A549 (cell line): ENCODE data around the gene TRMT2A. TPM values are rescaled to one million over a fixed set of nuclear protein-coding genes. Genes with fewer than 3 reads are reported as not detected.

ENCODE experiments used
- ATAC-seq, 2 experiments: fragments of 200-7000 bp in 1 of 2; fragments of >200 bp in 1 of 2; cut with Nextera tagmentation in 1 of 2; cut with Tn5 transposase in 1 of 2; 3 replicates each; pipeline versions ENCODE4 v1.8.0 to v1.9.1; 2018 to 2020; ENCODE audit warnings: mild to moderate bottlenecking in 1 of 2, moderate library complexity in 1 of 2
- CTCF ChIA-PET: fragments of 300-600 bp; sonication (Branson Sonifier 250); formaldehyde crosslinking; extraction: SDS; loops from one replicate; lab custom pipeline; 2021; ENCODE audit warnings: antibody characterized with exemption, inconsistent platforms; lab: Yijun Ruan, JAX
- POLR2A ChIA-PET: fragments of 350-600 bp; formaldehyde crosslinking; extraction: SDS; loops from one replicate; lab custom pipeline; 2021; ENCODE audit warnings: antibody characterized with exemption, inconsistent platforms; lab: Yijun Ruan, JAX
- DNase-seq, 2 experiments: peaks; one replicate each; pipeline versions ENCODE4 v3.0.0 to v3.0.0-alpha.2; 2011 to 2016; ENCODE audit warnings: low read depth in 1 of 2, low spot score in 1 of 2
- FAIRE-seq: peaks from 2 replicates; lab custom pipeline; 2011; peaks lifted over from hg19 to GRCh38; lab: Jason Lieb, UNC
- H3K27ac ChIP-seq, 2 experiments: fragments of >200 bp; sonication (Bioruptor Twin); formaldehyde crosslinking; 3 replicates each; pipeline ENCODE4 v1.5.1; 2016 to 2017
- H3K4me1 ChIP-seq: fragments of >200 bp; sonication (Bioruptor Twin); formaldehyde crosslinking; 3 replicates; pipeline ENCODE4 v1.6.1; 2016
- H3K4me2 ChIP-seq: fragments of >200 bp; sonication (Bioruptor Twin); formaldehyde crosslinking; 3 replicates; pipeline ENCODE4 v1.6.1; 2016
- H3K4me3 ChIP-seq: fragments of >200 bp; sonication (Bioruptor Twin); formaldehyde crosslinking; 3 replicates; pipeline ENCODE4 v1.5.1; 2016
- H3K9me3 ChIP-seq: fragments of >200 bp; sonication (Bioruptor Twin); formaldehyde crosslinking; 3 replicates; pipeline ENCODE4 v1.6.1; 2016
- CBX8 ChIP-seq: fragments of 200-600 bp; sonication (generic); IDR thresholded peaks from 2 replicates; pipeline ENCODE4 v1.6.1; 2016
- CEBPB ChIP-seq, 2 experiments: fragments of >200 bp in 1 of 2; sonication (Bioruptor Twin) in 1 of 2; formaldehyde crosslinking in 1 of 2; IDR thresholded peaks; 2 replicates each; pipeline ENCODE4 v1.6.1; 2012 to 2016
- CHD2 ChIP-seq: fragments of 150-350 bp; IDR thresholded peaks from 2 replicates; pipeline ENCODE4 v1.6.1; 2014; ENCODE audit warnings: low read length; ENCODE audit not compliant: partially characterized antibody
- EHF ChIP-seq: fragments of 250-450 bp; sonication (Bioruptor Pico); IDR thresholded peaks from 2 replicates; pipeline ENCODE4 v1.5.0; 2020; ENCODE audit warnings: mild to moderate bottlenecking
- EP300 ChIP-seq, 2 experiments: fragments of >200 bp; sonication (Bioruptor Twin); formaldehyde crosslinking; IDR thresholded peaks; 2 replicates in 1 of 2; 3 replicates in 1 of 2; pipeline ENCODE4 v1.6.1; 2016 to 2017
- FOSL2 ChIP-seq, 2 experiments: fragments of 450-650 bp in 1 of 2; fragments of >200 bp in 1 of 2; sonication (Bioruptor Twin) in 1 of 2; formaldehyde crosslinking; IDR thresholded peaks; 2 replicates each; pipeline versions ENCODE4 v1.5.0 to v1.6.1; 2016 to 2020; ENCODE audit warnings: mild to moderate bottlenecking in 1 of 2, moderate library complexity in 1 of 2
- FOXS1 ChIP-seq: fragments of 250-450 bp; sonication (Bioruptor Pico); IDR thresholded peaks from 2 replicates; pipeline ENCODE4 v1.5.0; 2020; ENCODE audit warnings: mild to moderate bottlenecking, moderate library complexity
- GATA3 ChIP-seq: IDR thresholded peaks from 2 replicates; pipeline ENCODE4 v1.6.1; 2012; ENCODE audit warnings: borderline replicate concordance
- HDAC2 ChIP-seq: fragments of 200-600 bp; sonication (generic); IDR thresholded peaks from 2 replicates; pipeline ENCODE4 v1.6.1; 2016
- HEYL ChIP-seq: fragments of 250-450 bp; sonication (Bioruptor Pico); IDR thresholded peaks from 2 replicates; pipeline ENCODE4 v1.8.0; 2021; ENCODE audit warnings: mild to moderate bottlenecking, moderate library complexity
- HOXA7 ChIP-seq: fragments of 250-450 bp; sonication (Bioruptor Pico); IDR thresholded peaks from 2 replicates; pipeline ENCODE4 v1.5.0; 2020; ENCODE audit warnings: mild to moderate bottlenecking, moderate library complexity
- JUN ChIP-seq, 2 experiments: fragments of >200 bp; sonication (Bioruptor Twin); formaldehyde crosslinking; IDR thresholded peaks; 2 replicates in 1 of 2; 3 replicates in 1 of 2; pipeline ENCODE4 v1.6.1; 2016 to 2017
- KDM1A ChIP-seq: fragments of 200-600 bp; sonication (generic); IDR thresholded peaks from 2 replicates; pipeline ENCODE4 v1.6.1; 2016; ENCODE audit warnings: low read depth, mild to moderate bottlenecking
- KDM5A ChIP-seq: fragments of 200-600 bp; sonication (generic); IDR thresholded peaks from 2 replicates; pipeline ENCODE4 v1.6.1; 2016; ENCODE audit warnings: antibody characterized with exemption, mild to moderate bottlenecking
- MAFK ChIP-seq: fragments of 450-650 bp; IDR thresholded peaks from 2 replicates; pipeline ENCODE4 v1.6.1; 2014; ENCODE audit not compliant: partially characterized antibody
- MAZ ChIP-seq: fragments of 150-350 bp; IDR thresholded peaks from 2 replicates; pipeline ENCODE4 v1.6.1; 2014; ENCODE audit warnings: antibody characterized with exemption, low read depth, low read length, borderline replicate concordance
- NR3C1 ChIP-seq: fragments of >200 bp; sonication (Bioruptor Twin); formaldehyde crosslinking; IDR thresholded peaks from 3 replicates; pipeline ENCODE4 v1.6.1; 2017
- PBX3 ChIP-seq: IDR thresholded peaks from 2 replicates; pipeline ENCODE4 v1.6.1; 2012
- PHF8 ChIP-seq: fragments of 200-600 bp; sonication (generic); IDR thresholded peaks from 2 replicates; pipeline ENCODE4 v1.6.1; 2016; ENCODE audit warnings: low read depth, mild to moderate bottlenecking, antibody characterized with exemption, moderate library complexity, borderline replicate concordance
- RAD21 ChIP-seq, 2 experiments: fragments of >200 bp in 1 of 2; sonication (Bioruptor Twin) in 1 of 2; formaldehyde crosslinking in 1 of 2; IDR thresholded peaks in 1 of 2; conservative IDR thresholded peaks in 1 of 2; 2 replicates in 1 of 2; 3 replicates in 1 of 2; pipeline ENCODE4 v1.6.1; 2012 to 2018; ENCODE audit warnings: inconsistent platforms in 1 of 2
- RFX5 ChIP-seq: fragments of 450-650 bp; IDR thresholded peaks from 2 replicates; pipeline ENCODE4 v1.7.1; 2014; ENCODE audit warnings: antibody characterized with exemption, mild to moderate bottlenecking, moderate library complexity
- RNF2 ChIP-seq: fragments of 200-600 bp; sonication (generic); IDR thresholded peaks from 2 replicates; pipeline ENCODE4 v1.6.1; 2016; ENCODE audit warnings: low read depth, mild to moderate bottlenecking, antibody characterized with exemption, moderate library complexity, borderline replicate concordance
- SREBF2 ChIP-seq: fragments of 450-650 bp; IDR thresholded peaks from 2 replicates; pipeline ENCODE4 v1.6.1; 2014; ENCODE audit warnings: mild to moderate bottlenecking, moderate library complexity
- TFCP2L1 ChIP-seq: fragments of 250-450 bp; sonication (Bioruptor Pico); IDR thresholded peaks from 2 replicates; pipeline ENCODE4 v1.5.0; 2021; ENCODE audit warnings: mild to moderate bottlenecking
- TP53 ChIP-seq: fragments of 250-450 bp; sonication (Bioruptor Pico); IDR thresholded peaks from 2 replicates; pipeline ENCODE4 v1.5.0; 2021; ENCODE audit warnings: mild to moderate bottlenecking, moderate library complexity
- ZC3H11A ChIP-seq: fragments of 450-650 bp; IDR thresholded peaks from 2 replicates; pipeline ENCODE4 v1.6.1; 2014; ENCODE audit warnings: antibody characterized with exemption, mild to moderate bottlenecking
- ZFP36 ChIP-seq: fragments of 450-650 bp; IDR thresholded peaks from 2 replicates; pipeline ENCODE4 v1.6.1; 2014; ENCODE audit warnings: borderline replicate concordance; ENCODE audit not compliant: partially characterized antibody
- ZNF302 ChIP-seq: fragments of 250-450 bp; sonication (Bioruptor Pico); IDR thresholded peaks from 2 replicates; pipeline ENCODE4 v1.9.0; 2021; ENCODE audit warnings: inconsistent platforms, mild to moderate bottlenecking, moderate library complexity
- ZSCAN20 ChIP-seq: fragments of 250-450 bp; sonication (Bioruptor Pico); IDR thresholded peaks from 2 replicates; pipeline ENCODE4 v1.8.0; 2022; ENCODE audit warnings: mild to moderate bottlenecking, moderate library complexity
- WGBS: methylation state at CpG from one replicate; pipeline ENCODE4 v1.1.6; 2017; ENCODE audit errors: missing lambda C conversion rate; 5-methylcytosine and 5-hydroxymethylcytosine counted together
- polyA plus RNA-seq, 4 experiments: library from polyadenylated mRNA; depleted of rRNA in 3 of 4; stranded (reverse); fragments of >200 nt; fragmentation: RNase III in 1 of 4; extraction: RNeasy Plus Mini Kit Qiagen cat#74134 plus additional on column Dnase treatment in 1 of 4; gene quantifications; 2 replicates in 3 of 4; 3 replicates in 1 of 4; pipeline ENCODE4 v1.2.3, GENCODE V29; 2011 to 2017
- TF ChIP-seq, protein P1 (sequence below): fragments of 150-350 bp; IDR thresholded peaks from 2 replicates; pipeline ENCODE4 v1.6.1; 2014; ENCODE audit warnings: low read depth, mild to moderate bottlenecking, low read length
- TF ChIP-seq, protein P2 (sequence below): fragments of 450-650 bp; IDR thresholded peaks from 2 replicates; pipeline ENCODE4 v1.6.1; 2014; ENCODE audit warnings: antibody characterized with exemption

The TRMT2A gene
- polyA plus RNA-seq, 2 of the 4 experiments (the other 2 are of a cell fraction): 12.3 to 28.8 TPM

DNA sequence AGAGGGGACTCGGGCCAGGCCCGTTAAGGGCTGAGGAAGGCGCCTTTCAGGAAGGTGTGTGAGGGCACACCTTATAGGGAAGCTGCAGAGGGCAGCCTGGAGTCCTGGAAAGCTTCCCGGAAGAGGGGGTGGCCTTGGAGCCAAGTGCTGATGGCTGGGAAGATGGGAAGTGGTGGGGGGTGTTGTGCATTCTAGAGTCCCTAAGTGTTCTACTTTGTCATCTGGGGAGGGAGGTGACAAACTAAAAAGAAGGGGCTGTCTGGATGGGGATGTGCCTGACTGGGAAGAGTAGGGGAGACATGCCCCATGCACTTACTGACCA, 21.4 kb upstream of the TRMT2A start:
- WGBS: 75% methylated on average over 4 of the region's 4 CpGs
- no peak for TF ChIP-seq NR3C1
- TF ChIP-seq HDAC2: no peak
- Histone ChIP-seq H3K9me3 (no peaks in the 10 kb centered on the region), H3K4me2 (no peak overlapping the region), H3K27ac (no peak overlapping the region), H3K4me1 (no peaks in the 10 kb centered on the region; the same call in 2 of the 3 replicates), H3K4me3 (no peak overlapping the region)
- CTCF ChIA-PET: interaction anchor here (1.5 to 1.6 kb wide), 2 partner anchors 9 to 19 kb away, joined by 4 read pairs; no protein-coding TSS in a partner anchor
- no peak for DNase-seq
- FAIRE-seq: no peak
- ATAC-seq: no peak; a peak in 1 of 6 replicates
- POLR2A ChIA-PET: no interaction called here

DNA sequence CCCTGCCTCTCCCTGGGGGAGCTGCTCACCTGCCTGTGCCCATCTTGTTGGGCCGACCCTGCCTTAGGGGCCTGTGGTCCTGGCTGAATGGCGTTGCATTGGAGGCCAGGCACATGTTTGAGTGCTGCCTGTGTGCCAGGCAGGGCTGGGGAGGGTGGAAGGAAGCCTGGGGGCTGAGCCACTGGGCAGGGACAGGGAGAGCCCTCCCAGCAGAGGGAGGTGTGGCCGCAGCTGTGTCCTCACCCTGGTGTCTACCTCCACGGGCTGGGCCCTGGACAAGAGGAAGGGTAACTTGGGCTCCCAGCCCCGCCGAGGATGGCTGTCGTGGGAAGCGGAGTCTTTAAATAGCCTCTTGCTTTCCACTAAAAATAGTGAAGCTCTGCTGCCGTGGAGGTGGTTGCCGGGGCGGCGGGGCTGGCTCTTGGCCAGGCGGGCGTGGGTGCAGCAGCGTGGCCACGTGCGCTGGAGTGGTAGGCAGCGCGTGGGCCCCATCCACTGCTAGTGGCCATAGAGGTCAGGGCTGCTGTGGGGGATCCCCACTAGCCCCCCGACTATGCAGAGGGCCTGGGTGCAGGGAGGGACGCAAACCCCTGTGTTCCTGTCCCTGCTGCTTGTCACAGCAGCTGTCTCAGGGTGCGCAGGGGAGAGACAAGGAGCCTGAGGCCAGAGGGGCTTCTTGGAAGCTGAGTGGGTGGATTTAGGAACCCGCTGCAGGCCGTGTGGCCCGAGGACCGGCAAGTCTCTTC, 20.8 kb upstream of the TRMT2A start:
- Histone ChIP-seq H3K4me2 (no peak overlapping the region), H3K9me3 (no peaks in the 10 kb centered on the region), H3K27ac (no peak overlapping the region), H3K4me3 (no peak overlapping the region), H3K4me1 (peaks cover 4% of the 10 kb centered on the region; the same call in 1 of the 3 replicates)
- DNase-seq (no peak), ATAC-seq (no peak), FAIRE-seq (no peak)
- 86% methylated on average over 11 of the region's 26 CpGs for WGBS
- ChIA-PET POLR2A (no interaction called here), CTCF (interaction anchor here (1.5 to 1.6 kb wide), 2 partner anchors 9 to 19 kb away, joined by 4 read pairs; no protein-coding TSS in a partner anchor)
- TF ChIP-seq ZSCAN20: no peak
- no peak for TF ChIP-seq ZFP36
- no peak for TF ChIP-seq KDM5A
- no peak for TF ChIP-seq CEBPB (IDR thresholded peaks at IDR 0.05)
- TF ChIP-seq JUN (IDR thresholded peaks at IDR 0.05): no peak
- TF ChIP-seq PHF8: no peak
- no peak for TF ChIP-seq ZNF302 (CRISPR knock-in tag)
- TF ChIP-seq TP53: no peak

DNA sequence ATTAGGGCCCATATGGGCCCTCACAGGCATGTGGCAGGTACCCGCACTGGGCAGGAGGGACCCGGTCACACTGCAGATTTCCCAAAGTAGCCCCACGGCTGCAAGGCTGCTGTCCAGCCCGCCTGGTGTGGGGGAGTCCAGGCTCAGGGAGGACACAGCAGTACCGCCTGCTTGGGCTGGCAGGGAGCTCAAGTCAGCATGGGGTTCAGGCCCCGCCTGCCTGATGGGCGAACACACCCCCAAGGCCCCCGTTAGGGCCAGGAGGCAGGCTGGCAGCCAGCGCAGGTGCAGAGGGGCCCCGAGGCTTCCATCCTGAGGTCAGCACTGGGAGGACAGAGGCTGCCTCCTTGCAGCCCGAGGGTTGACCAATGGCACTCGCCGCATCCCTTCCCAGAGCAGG, 20.1 kb upstream of the TRMT2A start:
- H3K27ac ChIP-seq: no peak overlapping the region
- FAIRE-seq: no peak

DNA sequence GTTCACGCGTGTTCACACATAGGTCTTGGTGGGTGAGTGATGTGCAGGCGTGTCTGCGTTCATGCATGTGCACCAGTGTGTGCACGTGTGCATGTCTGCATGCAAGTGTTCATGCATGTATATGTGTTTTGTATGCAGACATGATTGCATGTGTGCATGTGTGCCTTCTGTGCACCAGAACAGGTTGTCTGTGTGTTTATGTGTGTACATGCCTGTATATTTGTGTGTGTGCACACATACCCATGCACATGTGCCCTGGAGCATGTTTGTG, 19.5 kb upstream of the TRMT2A start:
- no peak overlapping the region for H3K4me2 ChIP-seq
- no peak overlapping the region for H3K4me3 ChIP-seq
- ATAC-seq (no peak), FAIRE-seq (no peak), DNase-seq (no peak)
- POLR2A ChIA-PET: no interaction called here
- H3K9me3 ChIP-seq: no peaks in the 10 kb centered on the region
- WGBS: 92% methylated on average over 5 of the region's 5 CpGs
- no peak overlapping the region for H3K27ac ChIP-seq
- CTCF ChIA-PET: interaction anchor here (1.4 kb wide), 1 partner anchor 20 kb away, joined by 3 read pairs; no protein-coding TSS in a partner anchor
- peaks cover 7% of the 10 kb centered on the region; the same call in 1 of the 3 replicates for H3K4me1 ChIP-seq
- no peak for TF ChIP-seq PHF8
- TF ChIP-seq FOSL2 (IDR thresholded peaks at IDR 0.05): no peak
- no peak for TF ChIP-seq FOSL2 (CRISPR knock-in tag; IDR thresholded peaks at IDR 0.05)
- TF ChIP-seq CHD2: no peak
- no peak for TF ChIP-seq ZSCAN20
- no peak for TF ChIP-seq SREBF2
- TF ChIP-seq JUN (IDR thresholded peaks at IDR 0.05): no peak
- no peak for TF ChIP-seq ZNF302 (CRISPR knock-in tag)
- no peak for TF ChIP-seq KDM1A
- no peak for TF ChIP-seq RNF2
- no peak for TF ChIP-seq PBX3
- TF ChIP-seq, protein P1, sequence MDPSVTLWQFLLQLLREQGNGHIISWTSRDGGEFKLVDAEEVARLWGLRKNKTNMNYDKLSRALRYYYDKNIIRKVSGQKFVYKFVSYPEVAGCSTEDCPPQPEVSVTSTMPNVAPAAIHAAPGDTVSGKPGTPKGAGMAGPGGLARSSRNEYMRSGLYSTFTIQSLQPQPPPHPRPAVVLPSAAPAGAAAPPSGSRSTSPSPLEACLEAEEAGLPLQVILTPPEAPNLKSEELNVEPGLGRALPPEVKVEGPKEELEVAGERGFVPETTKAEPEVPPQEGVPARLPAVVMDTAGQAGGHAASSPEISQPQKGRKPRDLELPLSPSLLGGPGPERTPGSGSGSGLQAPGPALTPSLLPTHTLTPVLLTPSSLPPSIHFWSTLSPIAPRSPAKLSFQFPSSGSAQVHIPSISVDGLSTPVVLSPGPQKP: no peak
- no peak for TF ChIP-seq FOXS1
- no peak for TF ChIP-seq EHF (CRISPR knock-in tag)
- no peak for TF ChIP-seq KDM5A
- no peak for TF ChIP-seq EP300 (IDR thresholded peaks at IDR 0.05)
- TF ChIP-seq RFX5: no peak
- TF ChIP-seq TP53: no peak
- no peak for TF ChIP-seq TFCP2L1 (CRISPR knock-in tag)

More for the DNA sequence above, 20.1 kb upstream of the TRMT2A start:
- H3K4me1 ChIP-seq: peaks cover 7% of the 10 kb centered on the region; the same call in 1 of the 3 replicates
- DNase-seq: no peak
- CTCF ChIA-PET: interaction anchor here (1.4 to 1.5 kb wide), 2 partner anchors 19 to 20 kb away, joined by 3 to 4 read pairs; no protein-coding TSS in a partner anchor
- ATAC-seq: no peak
- WGBS: 87% methylated on average over 3 of the region's 13 CpGs
- TF ChIP-seq FOXS1 (no peak), KDM5A (no peak), CBX8 (no peak), HOXA7 (CRISPR knock-in tag) (no peak), RFX5 (no peak), HEYL (CRISPR knock-in tag) (no peak), GATA3 (no peak), HDAC2 (no peak), KDM1A (no peak), MAFK (no peak), SREBF2 (no peak), RAD21 (conservative IDR thresholded peaks at IDR 0.05 in 1 of 2, IDR thresholded peaks at IDR 0.05 in 1 of 2) (no peak), MAZ (no peak), ZFP36 (no peak), CEBPB (IDR thresholded peaks at IDR 0.05) (no peak), ZC3H11A (no peak)
- TF ChIP-seq, protein P2, sequence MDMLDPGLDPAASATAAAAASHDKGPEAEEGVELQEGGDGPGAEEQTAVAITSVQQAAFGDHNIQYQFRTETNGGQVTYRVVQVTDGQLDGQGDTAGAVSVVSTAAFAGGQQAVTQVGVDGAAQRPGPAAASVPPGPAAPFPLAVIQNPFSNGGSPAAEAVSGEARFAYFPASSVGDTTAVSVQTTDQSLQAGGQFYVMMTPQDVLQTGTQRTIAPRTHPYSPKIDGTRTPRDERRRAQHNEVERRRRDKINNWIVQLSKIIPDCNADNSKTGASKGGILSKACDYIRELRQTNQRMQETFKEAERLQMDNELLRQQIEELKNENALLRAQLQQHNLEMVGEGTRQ: no peak
- POLR2A ChIA-PET: no interaction called here
- no peak overlapping the region for H3K4me2 ChIP-seq
- no peak overlapping the region for H3K4me3 ChIP-seq
- no peaks in the 10 kb centered on the region for H3K9me3 ChIP-seq
